ENCODE results near the gene CDKN1A. TPM values are rescaled to one million over a fixed set of nuclear protein-coding genes. Genes with fewer than 3 reads are reported as not detected.

CDKN1A gene
- total and polyA plus RNA-seq, 11 donors, result 27.5 to 658 (median 99.8) TPM

DNA sequence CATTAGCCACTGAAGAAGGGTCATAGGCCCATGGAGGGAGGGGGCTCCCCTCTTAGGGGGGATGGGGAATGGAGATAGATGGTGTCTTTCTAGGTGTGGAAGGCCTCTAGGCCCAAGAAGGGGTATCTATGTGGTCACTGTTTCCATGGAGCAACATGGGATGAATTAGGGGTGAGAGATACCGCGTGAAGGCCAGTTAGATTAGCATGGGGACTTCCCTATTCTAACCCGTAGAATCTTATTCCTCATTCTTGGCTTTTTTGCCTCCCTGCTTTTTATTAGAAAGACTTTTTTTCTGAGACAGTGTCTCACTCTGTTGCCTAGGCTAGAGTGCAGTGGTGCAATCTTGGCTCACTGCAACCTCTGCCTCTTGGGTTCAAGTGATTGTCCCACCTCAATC, 22.3 kb downstream of the CDKN1A start:
- Histone ChIP-seq H3K9me3 (no peaks in the 10 kb centered on the region), H3K27me3 (no peaks in the 10 kb centered on the region), H3K4me3 (no peak overlapping the region), H3K36me3 (no peaks in the 10 kb centered on the region), H3K4me1 (peaks cover 0 to 22% (median 0%) of the 10 kb centered on the region in 12 donors), H3K27ac (no peak overlapping the region)
- 89 to 94% (median 91%) methylated on average over 3 of the region's 3 CpGs for WGBS, 4 donors
- peak in 1 of 4 donors; percentile 25 for ATAC-seq
- DNase-seq, result no peak
- intact Hi-C loops (cut with DNase I), result no loop called here
- TF ChIP-seq, protein P1, sequence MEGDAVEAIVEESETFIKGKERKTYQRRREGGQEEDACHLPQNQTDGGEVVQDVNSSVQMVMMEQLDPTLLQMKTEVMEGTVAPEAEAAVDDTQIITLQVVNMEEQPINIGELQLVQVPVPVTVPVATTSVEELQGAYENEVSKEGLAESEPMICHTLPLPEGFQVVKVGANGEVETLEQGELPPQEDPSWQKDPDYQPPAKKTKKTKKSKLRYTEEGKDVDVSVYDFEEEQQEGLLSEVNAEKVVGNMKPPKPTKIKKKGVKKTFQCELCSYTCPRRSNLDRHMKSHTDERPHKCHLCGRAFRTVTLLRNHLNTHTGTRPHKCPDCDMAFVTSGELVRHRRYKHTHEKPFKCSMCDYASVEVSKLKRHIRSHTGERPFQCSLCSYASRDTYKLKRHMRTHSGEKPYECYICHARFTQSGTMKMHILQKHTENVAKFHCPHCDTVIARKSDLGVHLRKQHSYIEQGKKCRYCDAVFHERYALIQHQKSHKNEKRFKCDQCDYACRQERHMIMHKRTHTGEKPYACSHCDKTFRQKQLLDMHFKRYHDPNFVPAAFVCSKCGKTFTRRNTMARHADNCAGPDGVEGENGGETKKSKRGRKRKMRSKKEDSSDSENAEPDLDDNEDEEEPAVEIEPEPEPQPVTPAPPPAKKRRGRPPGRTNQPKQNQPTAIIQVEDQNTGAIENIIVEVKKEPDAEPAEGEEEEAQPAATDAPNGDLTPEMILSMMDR (IDR thresholded peaks at IDR 0.05), result no peak
- no peak for TF ChIP-seq POLR2A (IDR thresholded peaks at IDR 0.05)

DNA sequence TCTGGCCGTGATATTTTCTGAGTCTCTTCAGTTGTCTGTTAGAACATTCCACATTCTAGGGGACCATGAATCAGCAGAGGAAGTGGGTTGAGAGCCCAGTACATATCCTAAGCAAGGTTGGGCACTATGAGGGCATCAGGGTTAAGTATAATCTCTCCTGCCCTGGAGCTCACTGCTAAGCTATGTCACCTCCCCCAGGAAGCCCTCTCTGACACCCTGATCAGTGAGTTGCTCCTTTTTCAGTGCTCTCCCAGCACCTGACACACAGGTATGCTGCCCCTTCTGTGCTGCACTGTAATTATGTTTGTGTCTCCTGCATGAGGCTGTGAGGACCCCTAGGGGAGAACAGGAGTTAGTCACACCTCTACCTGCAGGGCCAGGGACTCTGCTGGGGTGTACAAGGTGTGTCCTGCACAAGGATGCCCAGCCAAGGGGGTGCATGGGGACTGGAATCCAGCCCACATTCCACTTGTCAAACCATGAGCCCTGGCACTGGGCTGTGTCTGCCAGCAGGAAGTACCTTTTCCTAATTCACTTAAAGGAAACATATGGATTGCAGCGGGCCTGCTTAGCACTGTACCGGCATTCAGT, 23.0 kb downstream of the CDKN1A start:
- no peak overlapping the region for H3K4me3 ChIP-seq
- WGBS, 4 donors, result 74 to 89% (median 80%) methylated on average over 3 of the region's 3 CpGs
- H3K9me3 ChIP-seq, result no peaks in the 10 kb centered on the region
- intact Hi-C loops (cut with DNase I), result no loop called here
- TF ChIP-seq, protein P1 (IDR thresholded peaks at IDR 0.05), result peak in 1 of 12 donors; percentile 7
- TF ChIP-seq POLR2A (IDR thresholded peaks at IDR 0.05), result no peak
- no peaks in the 10 kb centered on the region for H3K36me3 ChIP-seq
- ATAC-seq (no peak), DNase-seq (no peak)
- H3K4me1 ChIP-seq, result peaks cover 0 to 22% (median 0%) of the 10 kb centered on the region in 12 donors
- H3K27ac ChIP-seq, result no peak overlapping the region
- no peaks in the 10 kb centered on the region for H3K27me3 ChIP-seq

DNA sequence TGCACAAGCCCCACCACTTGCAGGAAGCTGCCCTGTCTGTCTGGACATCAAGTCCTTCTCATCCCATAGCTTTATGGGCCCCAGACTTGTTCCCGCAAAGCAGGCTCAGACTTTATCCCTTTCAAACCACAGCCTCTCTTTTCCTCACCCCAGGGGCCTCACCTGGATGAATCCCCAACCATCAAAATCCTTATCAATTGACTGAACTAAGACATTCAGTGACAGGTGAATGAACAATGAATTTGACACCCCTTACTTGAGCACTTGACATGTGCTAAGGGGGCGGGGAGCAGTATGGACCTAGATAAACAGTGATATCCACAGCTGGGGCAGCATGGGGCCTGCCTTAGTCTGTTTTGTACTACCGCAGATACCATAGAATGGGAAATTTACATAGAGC, 24.1 kb downstream of the CDKN1A start:
- Histone ChIP-seq H3K27ac (no peak overlapping the region), H3K4me3 (no peak overlapping the region), H3K4me1 (peaks cover 0 to 21% (median 0%) of the 10 kb centered on the region in 12 donors), H3K27me3 (no peaks in the 10 kb centered on the region), H3K36me3 (no peaks in the 10 kb centered on the region), H3K9me3 (no peaks in the 10 kb centered on the region)
- WGBS, 4 donors, result 91 to 98% (median 95%) methylated on average over 3 of the region's 3 CpGs
- TF ChIP-seq, protein P1 (IDR thresholded peaks at IDR 0.05), result no peak
- no peak for TF ChIP-seq POLR2A (IDR thresholded peaks at IDR 0.05)
- DNase-seq (no peak), ATAC-seq (no peak)
- intact Hi-C loops (cut with DNase I), result no loop called here

DNA sequence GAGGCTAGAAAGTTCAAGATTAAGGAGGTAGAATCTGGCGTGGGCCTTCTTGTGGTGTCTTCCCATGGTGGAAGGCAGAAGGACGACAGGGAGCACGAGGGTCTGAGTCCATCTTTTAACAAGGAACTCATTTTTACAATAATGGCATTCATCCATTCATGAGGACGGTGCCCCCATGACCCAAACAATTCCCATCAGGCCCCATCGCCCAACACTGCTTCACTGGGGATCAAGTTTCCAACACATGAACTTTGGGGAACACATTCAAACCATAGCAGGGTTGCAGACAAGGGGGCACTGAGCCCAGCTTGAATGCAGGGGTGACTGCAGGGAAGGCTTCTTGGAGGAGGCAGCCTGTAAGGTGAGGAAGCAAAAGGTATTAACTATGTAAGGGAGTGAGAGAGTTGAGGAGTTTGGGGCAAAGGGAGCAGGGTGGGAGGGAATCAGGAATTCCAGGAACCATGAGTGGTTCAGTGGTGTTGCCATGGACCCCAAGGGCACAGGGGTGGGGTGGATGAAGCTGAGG, 24.6 kb downstream of the CDKN1A start:
- Histone ChIP-seq H3K36me3 (no peaks in the 10 kb centered on the region), H3K27me3 (no peaks in the 10 kb centered on the region), H3K9me3 (no peaks in the 10 kb centered on the region), H3K4me3 (no peak overlapping the region), H3K4me1 (peaks cover 0 to 16% (median 0%) of the 10 kb centered on the region in 12 donors), H3K27ac (no peak overlapping the region)
- intact Hi-C loops (cut with DNase I), result no loop called here
- DNase-seq (no peak), ATAC-seq (no peak)
- TF ChIP-seq, protein P1 (IDR thresholded peaks at IDR 0.05), result no peak
- TF ChIP-seq POLR2A (IDR thresholded peaks at IDR 0.05), result no peak
- WGBS, 4 donors, result 85 to 96% (median 89%) methylated on average over 5 of the region's 5 CpGs

Measured in heart left ventricle (tissue), 16 donors.